ENCODE results near the gene DDX46. TPM values are rescaled to one million over a fixed set of nuclear protein-coding genes. Genes with fewer than 3 reads are reported as not detected.
"Not testable (repeated sequence)": the region's sequence is repeated elsewhere in the genome, so short reads cannot be mapped to it uniquely, and the experiment has no call there.

DDX46 gene
- total RNA-seq, 2 experiments from 2014 or later: 47.3 to 48.0 TPM

GRCh38 chr5:134741052-134741451 lies 17.5 kb upstream of the DDX46 start:
- peaks cover 9% of the 10 kb centered on the region for H3K36me3 Mint-ChIP-seq (ENCODE audit: low read depth)
- CTCF ChIA-PET: interaction anchor here (1.7 to 5.4 kb wide), 6 partner anchors 16 to 558 kb away, joined by 3 to 47 read pairs (median 7); partner anchors contain the start of gene DDX46
- no peaks in the 10 kb centered on the region for H3K27me3 Mint-ChIP-seq (ENCODE audit: low read depth)
- no peak for DNase-seq
- no peak overlapping the region for H3K27ac Mint-ChIP-seq
- intact Hi-C loops (cut with micrococcal nuclease): no loop called here
- no peak overlapping the region for H3K4me3 Mint-ChIP-seq
- H3K9me3 Mint-ChIP-seq: no peaks in the 10 kb centered on the region
- H3K4me1 Mint-ChIP-seq (ENCODE audit: low read depth): peaks cover 23% of the 10 kb centered on the region

- Mint-ChIP-seq H3K9me3 (no peaks in the 10 kb centered on the region), H3K27me3 (ENCODE audit: low read depth) (no peaks in the 10 kb centered on the region), H3K36me3 (ENCODE audit: low read depth) (peaks cover 9% of the 10 kb centered on the region), H3K4me3 (no peak overlapping the region), H3K27ac (no peak overlapping the region), H3K4me1 (ENCODE audit: low read depth) (peaks cover 23% of the 10 kb centered on the region)
- CTCF ChIA-PET: interaction anchor here (2.9 to 5.4 kb wide), 2 partner anchors 15 to 155 kb away, joined by 20 to 47 read pairs; partner anchors contain the start of gene DDX46
- no peak for DNase-seq
- intact Hi-C loops (cut with micrococcal nuclease): no loop called here
Measured at GRCh38 chr5:134742134-134742533, 16.4 kb upstream of the DDX46 start.

- H3K27ac Mint-ChIP-seq: no peak overlapping the region
- intact Hi-C loops (cut with micrococcal nuclease): no loop called here
- no peaks in the 10 kb centered on the region for H3K27me3 Mint-ChIP-seq (ENCODE audit: low read depth)
- H3K4me1 Mint-ChIP-seq (ENCODE audit: low read depth): no peaks in the 10 kb centered on the region
- H3K4me3 Mint-ChIP-seq: no peak overlapping the region
- peaks cover 2% of the 10 kb centered on the region for H3K36me3 Mint-ChIP-seq (ENCODE audit: low read depth)
- CTCF ChIA-PET: interaction anchor here (0.6 kb wide), 1 partner anchor 11 kb away, joined by 8 read pairs; the partner anchor contains the start of gene CAMLG
- no peak for DNase-seq
- H3K9me3 Mint-ChIP-seq: no peaks in the 10 kb centered on the region
Measured at GRCh38 chr5:134749415-134749814, 9.2 kb upstream of the DDX46 start.

- Mint-ChIP-seq H3K9me3 (no peaks in the 10 kb centered on the region), H3K4me1 (ENCODE audit: low read depth) (peaks cover 32% of the 10 kb centered on the region), H3K4me3 (peak overlapping the region; percentile 99), H3K27me3 (ENCODE audit: low read depth) (no peaks in the 10 kb centered on the region), H3K27ac (peak overlapping the region; percentile 19), H3K36me3 (ENCODE audit: low read depth) (peaks cover 2% of the 10 kb centered on the region)
- CTCF ChIA-PET: interaction anchor here (0.6 to 5.1 kb wide), 10 partner anchors 18 to 568 kb away, joined by 3 to 47 read pairs (median 4); partner anchors contain the start of genes CAMLG and PCBD2
- DNase-seq: no peak
- intact Hi-C loops (cut with micrococcal nuclease): loop anchor here (1.0 to 5.0 kb wide), 8 partner anchors 20 to 531 kb away; partner anchors contain the start of genes C5orf24, CAMLG, JADE2 and PCBD2
Measured at GRCh38 chr5:134758176-134758503, 439 bp upstream of the DDX46 start.

GRCh38 chr5:134767528-134768291 lies 9.1 kb downstream of the DDX46 start:
- H3K27me3 Mint-ChIP-seq (ENCODE audit: low read depth); DNase-seq; intact Hi-C loops (cut with micrococcal nuclease); H3K27ac Mint-ChIP-seq; H3K9me3 Mint-ChIP-seq; H3K4me1 Mint-ChIP-seq (ENCODE audit: low read depth); H3K4me3 Mint-ChIP-seq: not testable (repeated sequence)
- CTCF ChIA-PET: interaction anchor here (1.0 kb wide), 1 partner anchor 17 kb away, joined by 4 read pairs; no protein-coding TSS in a partner anchor
- peaks cover 20% of the 10 kb centered on the region for H3K36me3 Mint-ChIP-seq (ENCODE audit: low read depth)

- Mint-ChIP-seq H3K9me3 (no peaks in the 10 kb centered on the region), H3K4me1 (ENCODE audit: low read depth) (no peaks in the 10 kb centered on the region), H3K27ac (no peak overlapping the region), H3K27me3 (ENCODE audit: low read depth) (no peaks in the 10 kb centered on the region), H3K36me3 (ENCODE audit: low read depth) (peaks cover 23% of the 10 kb centered on the region), H3K4me3 (no peak overlapping the region)
- no peak for DNase-seq
- CTCF ChIA-PET: no interaction called here
- intact Hi-C loops (cut with micrococcal nuclease): no loop called here
Measured at GRCh38 chr5:134769206-134769605, 10.6 kb downstream of the DDX46 start.

GRCh38 chr5:134772461-134773125 lies 14.0 kb downstream of the DDX46 start:
- CTCF ChIA-PET: no interaction called here
- intact Hi-C loops (cut with micrococcal nuclease): no loop called here
- no peak for DNase-seq

GRCh38 chr5:134777366-134777765 lies 18.8 kb downstream of the DDX46 start:
- no peaks in the 10 kb centered on the region for H3K27me3 Mint-ChIP-seq (ENCODE audit: low read depth)

More at GRCh38 chr5:134772461-134773125, 14.0 kb downstream of the DDX46 start:
- H3K4me3 Mint-ChIP-seq: no peak overlapping the region
- H3K9me3 Mint-ChIP-seq: no peaks in the 10 kb centered on the region
- H3K27ac Mint-ChIP-seq: no peak overlapping the region
- H3K27me3 Mint-ChIP-seq (ENCODE audit: low read depth): no peaks in the 10 kb centered on the region
- peaks cover 28% of the 10 kb centered on the region for H3K36me3 Mint-ChIP-seq (ENCODE audit: low read depth)
- no peaks in the 10 kb centered on the region for H3K4me1 Mint-ChIP-seq (ENCODE audit: low read depth)

GRCh38 chr5:134784241-134784920 lies 25.8 kb downstream of the DDX46 start:
- Mint-ChIP-seq H3K27me3 (ENCODE audit: low read depth) (no peaks in the 10 kb centered on the region), H3K27ac (no peak overlapping the region), H3K4me3 (no peak overlapping the region), H3K4me1 (ENCODE audit: low read depth) (no peaks in the 10 kb centered on the region), H3K9me3 (no peaks in the 10 kb centered on the region), H3K36me3 (ENCODE audit: low read depth) (peaks cover 32% of the 10 kb centered on the region)
- CTCF ChIA-PET: interaction anchor here (0.8 to 1.0 kb wide), 2 partner anchors 17 to 121 kb away, joined by 4 to 5 read pairs; partner anchors contain the start of gene PCBD2
- intact Hi-C loops (cut with micrococcal nuclease): loop anchor here (1.0 kb wide), 1 partner anchor 121 kb away; the partner anchor contains the start of gene PCBD2
- no peak for DNase-seq

More at GRCh38 chr5:134777366-134777765, 18.8 kb downstream of the DDX46 start:
- CTCF ChIA-PET: interaction anchor here (0.6 kb wide), 2 partner anchors 19 to 83 kb away, joined by 3 read pairs; partner anchors contain the start of gene DDX46
- H3K36me3 Mint-ChIP-seq (ENCODE audit: low read depth): peaks cover 27% of the 10 kb centered on the region
- H3K27ac Mint-ChIP-seq: no peak overlapping the region
- H3K4me3 Mint-ChIP-seq: no peak overlapping the region
- no peaks in the 10 kb centered on the region for H3K4me1 Mint-ChIP-seq (ENCODE audit: low read depth)
- no peaks in the 10 kb centered on the region for H3K9me3 Mint-ChIP-seq
- intact Hi-C loops (cut with micrococcal nuclease): no loop called here
- DNase-seq: no peak

GRCh38 chr5:134784946-134785620 lies 26.5 kb downstream of the DDX46 start:
- H3K9me3 Mint-ChIP-seq: no peaks in the 10 kb centered on the region
- no peak overlapping the region for H3K27ac Mint-ChIP-seq
- no peak overlapping the region for H3K4me3 Mint-ChIP-seq
- H3K27me3 Mint-ChIP-seq (ENCODE audit: low read depth): no peaks in the 10 kb centered on the region
- no peak for DNase-seq
- intact Hi-C loops (cut with micrococcal nuclease): loop anchor here (1.0 kb wide), 1 partner anchor 120 kb away; the partner anchor contains the start of gene PCBD2
- CTCF ChIA-PET: interaction anchor here (0.8 to 1.0 kb wide), 2 partner anchors 17 to 120 kb away, joined by 4 to 5 read pairs; partner anchors contain the start of gene PCBD2
- no peaks in the 10 kb centered on the region for H3K4me1 Mint-ChIP-seq (ENCODE audit: low read depth)
- peaks cover 33% of the 10 kb centered on the region for H3K36me3 Mint-ChIP-seq (ENCODE audit: low read depth)

GRCh38 chr5:134787692-134788091 lies 29.1 kb downstream of the DDX46 start:
- no peaks in the 10 kb centered on the region for H3K27me3 Mint-ChIP-seq (ENCODE audit: low read depth)
- no peaks in the 10 kb centered on the region for H3K4me1 Mint-ChIP-seq (ENCODE audit: low read depth)
- H3K4me3 Mint-ChIP-seq: no peak overlapping the region
- H3K36me3 Mint-ChIP-seq (ENCODE audit: low read depth): peaks cover 41% of the 10 kb centered on the region
- no peak overlapping the region for H3K27ac Mint-ChIP-seq
- intact Hi-C loops (cut with micrococcal nuclease): no loop called here
- no peak for DNase-seq
- H3K9me3 Mint-ChIP-seq: no peaks in the 10 kb centered on the region
- CTCF ChIA-PET: interaction anchor here (0.6 kb wide), 1 partner anchor 152 kb away, joined by 6 read pairs; no protein-coding TSS in a partner anchor

Measured in activated naive CD4-positive, alpha-beta T cell treated with anti-CD3 and anti-CD28 coated beads for 36 hours (primary cell).